ENCODE results near the gene FOXRED2. TPM values are rescaled to one million over a fixed set of nuclear protein-coding genes. Genes with fewer than 3 reads are reported as not detected.

FOXRED2 gene
- total RNA-seq, 1 experiment from 2014 or later = 220 TPM

DNA sequence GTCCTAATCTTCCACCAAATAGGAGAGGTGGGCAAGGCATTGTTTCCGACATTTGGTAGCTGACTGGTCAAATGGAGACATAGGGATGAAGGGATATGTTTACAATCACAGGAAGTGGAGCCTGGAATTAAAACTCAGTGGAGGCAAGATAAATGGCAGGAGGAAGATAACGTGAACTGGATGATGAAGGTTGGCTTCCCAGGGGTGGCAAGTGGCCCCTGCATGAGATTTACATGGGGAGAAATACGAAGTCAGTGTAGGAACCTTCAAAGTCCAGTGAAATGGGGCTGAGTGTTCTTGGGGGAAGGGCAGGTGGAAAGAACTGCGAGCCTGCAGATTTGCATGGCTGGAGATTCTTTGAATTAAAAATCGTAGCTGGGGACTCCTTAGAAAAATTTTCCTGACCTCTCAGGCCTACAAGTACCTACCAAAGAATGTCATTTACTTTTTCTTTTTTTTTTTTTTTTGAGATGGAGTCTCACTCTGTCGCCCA lies 724 bp upstream of the FOXRED2 start:
- BruUV-seq (replicated peaks) = TSS peak; percentile 82
- H3K4me3 ChIP-seq (ENCODE audit: low read depth, low read length) = peak overlapping the region; percentile 85
- peak overlapping the region; percentile 78 for H3K27ac Mint-ChIP-seq (ENCODE audit: unreplicated experiment)
- H3K4me1 ChIP-seq = peaks cover 22% of the 10 kb centered on the region
- H3K36me3 Mint-ChIP-seq (ENCODE audit: insufficient read depth, unreplicated experiment) = peaks cover 83% of the 10 kb centered on the region
- no peaks in the 10 kb centered on the region for H3K9me3 Mint-ChIP-seq (ENCODE audit: unreplicated experiment)
- no peaks in the 10 kb centered on the region for H3K27me3 Mint-ChIP-seq (ENCODE audit: insufficient read depth, unreplicated experiment)
- no peaks in the 10 kb centered on the region for H3K9me3 ChIP-seq
- CTCF ChIA-PET = no interaction called here
- intact Hi-C loops (cut with micrococcal nuclease; ENCODE audit: unreplicated experiment) = no loop called here
- TF ChIP-seq, protein P1, sequence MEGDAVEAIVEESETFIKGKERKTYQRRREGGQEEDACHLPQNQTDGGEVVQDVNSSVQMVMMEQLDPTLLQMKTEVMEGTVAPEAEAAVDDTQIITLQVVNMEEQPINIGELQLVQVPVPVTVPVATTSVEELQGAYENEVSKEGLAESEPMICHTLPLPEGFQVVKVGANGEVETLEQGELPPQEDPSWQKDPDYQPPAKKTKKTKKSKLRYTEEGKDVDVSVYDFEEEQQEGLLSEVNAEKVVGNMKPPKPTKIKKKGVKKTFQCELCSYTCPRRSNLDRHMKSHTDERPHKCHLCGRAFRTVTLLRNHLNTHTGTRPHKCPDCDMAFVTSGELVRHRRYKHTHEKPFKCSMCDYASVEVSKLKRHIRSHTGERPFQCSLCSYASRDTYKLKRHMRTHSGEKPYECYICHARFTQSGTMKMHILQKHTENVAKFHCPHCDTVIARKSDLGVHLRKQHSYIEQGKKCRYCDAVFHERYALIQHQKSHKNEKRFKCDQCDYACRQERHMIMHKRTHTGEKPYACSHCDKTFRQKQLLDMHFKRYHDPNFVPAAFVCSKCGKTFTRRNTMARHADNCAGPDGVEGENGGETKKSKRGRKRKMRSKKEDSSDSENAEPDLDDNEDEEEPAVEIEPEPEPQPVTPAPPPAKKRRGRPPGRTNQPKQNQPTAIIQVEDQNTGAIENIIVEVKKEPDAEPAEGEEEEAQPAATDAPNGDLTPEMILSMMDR (IDR thresholded peaks at IDR 0.05; ENCODE audit: insufficient read depth in 1 of 2, low read depth in 1 of 2, low read length in 1 of 2, severe bottlenecking in 1 of 2, unreplicated experiment in 1 of 2) = no peak
- peaks cover 15% of the 10 kb centered on the region for H3K4me1 Mint-ChIP-seq (ENCODE audit: low read depth, unreplicated experiment)
- no peak for DNase-seq
- peak overlapping the region; percentile 70 for H3K4me3 Mint-ChIP-seq (ENCODE audit: unreplicated experiment)
- POLR2A ChIA-PET = interaction anchor here (0.8 to 1.4 kb wide), 3 partner anchors 15 to 25 kb away, joined by 3 to 12 read pairs (median 3); partner anchors contain the start of gene EIF3D
- H3K27me3 ChIP-seq (replicated peaks; ENCODE audit: control insufficient read depth, insufficient read depth, low read length) = no peaks in the 10 kb centered on the region
- H3K36me3 ChIP-seq (ENCODE audit: control insufficient read depth, insufficient read depth, low read length) = peaks cover 11% of the 10 kb centered on the region

- H3K9me3 ChIP-seq = no peaks in the 10 kb centered on the region
- no peaks in the 10 kb centered on the region for H3K27me3 ChIP-seq (replicated peaks; ENCODE audit: control insufficient read depth, insufficient read depth, low read length)
- H3K27me3 Mint-ChIP-seq (ENCODE audit: insufficient read depth, unreplicated experiment) = no peaks in the 10 kb centered on the region
- H3K27ac Mint-ChIP-seq (ENCODE audit: unreplicated experiment) = peak overlapping the region; percentile 78
- H3K9me3 Mint-ChIP-seq (ENCODE audit: unreplicated experiment) = no peaks in the 10 kb centered on the region
- peak overlapping the region; percentile 70 for H3K4me3 Mint-ChIP-seq (ENCODE audit: unreplicated experiment)
- TF ChIP-seq, protein P1 (IDR thresholded peaks at IDR 0.05; ENCODE audit: insufficient read depth in 1 of 2, low read depth in 1 of 2, low read length in 1 of 2, severe bottlenecking in 1 of 2, unreplicated experiment in 1 of 2) = no peak
- H3K4me1 Mint-ChIP-seq (ENCODE audit: low read depth, unreplicated experiment) = peaks cover 8% of the 10 kb centered on the region
- BruUV-seq (replicated peaks) = no TSS peak
- CTCF ChIA-PET = no interaction called here
- POLR2A ChIA-PET = interaction anchor here (0.7 kb wide), 1 partner anchor 265 kb away, joined by 4 read pairs; no protein-coding TSS in a partner anchor
- intact Hi-C loops (cut with micrococcal nuclease; ENCODE audit: unreplicated experiment) = loop anchor here (2.0 kb wide), 1 partner anchor 23 kb away; no protein-coding TSS in a partner anchor
- peak overlapping the region; percentile 85 for H3K4me3 ChIP-seq (ENCODE audit: low read depth, low read length)
- peaks cover 22% of the 10 kb centered on the region for H3K4me1 ChIP-seq
- H3K36me3 ChIP-seq (ENCODE audit: control insufficient read depth, insufficient read depth, low read length) = peaks cover 9% of the 10 kb centered on the region
- peak; percentile 63 to 65 for DNase-seq
- peaks cover 83% of the 10 kb centered on the region for H3K36me3 Mint-ChIP-seq (ENCODE audit: insufficient read depth, unreplicated experiment)
Observed at GRCh38 chr22:36505998-36506635, 723 bp downstream of the FOXRED2 start.

DNA sequence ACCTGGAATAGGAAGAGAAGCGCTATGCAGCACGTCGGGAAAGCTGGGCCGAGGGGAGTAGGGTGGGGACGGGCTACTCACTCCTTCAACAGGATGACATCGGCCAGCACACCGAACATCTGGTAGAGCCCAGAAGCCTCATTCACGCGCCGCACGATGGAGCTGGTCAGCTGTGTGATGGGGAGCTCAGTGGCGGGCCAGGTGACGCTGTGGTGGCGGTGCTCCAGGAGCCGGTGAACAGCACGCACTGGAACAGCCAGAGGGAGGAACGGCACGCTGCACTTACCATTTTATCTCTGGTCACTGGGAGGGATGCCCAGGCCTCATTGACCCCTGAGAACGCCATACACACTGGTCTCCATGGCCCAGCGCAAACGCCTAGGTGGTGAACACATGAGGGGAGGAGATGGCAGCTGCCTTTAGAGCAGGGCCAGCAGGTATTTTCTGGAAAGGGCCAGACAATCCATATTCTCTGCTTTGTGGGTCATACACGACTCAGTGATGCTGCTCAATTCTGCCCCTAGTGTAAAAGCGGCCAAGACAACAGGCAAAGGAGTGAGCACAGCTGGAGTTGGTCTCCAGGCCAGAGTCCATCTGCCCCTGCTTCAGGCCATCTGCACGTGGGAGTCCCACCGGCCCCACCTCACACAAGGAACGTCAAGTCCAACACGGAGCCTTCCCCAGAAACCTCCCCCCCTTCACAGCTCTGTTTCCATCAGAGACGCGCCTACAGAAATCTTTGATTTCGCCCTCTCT lies 8.8 kb downstream of the FOXRED2 start:
- no peaks in the 10 kb centered on the region for H3K4me1 Mint-ChIP-seq (ENCODE audit: low read depth, unreplicated experiment)
- Histone ChIP-seq H3K4me3 (ENCODE audit: low read depth, low read length) (no peak overlapping the region), H3K9me3 (no peaks in the 10 kb centered on the region), H3K36me3 (ENCODE audit: control insufficient read depth, insufficient read depth, low read length) (peaks cover 8% of the 10 kb centered on the region), H3K4me1 (no peaks in the 10 kb centered on the region), H3K27me3 (replicated peaks; ENCODE audit: control insufficient read depth, insufficient read depth, low read length) (no peaks in the 10 kb centered on the region)
- H3K27me3 Mint-ChIP-seq (ENCODE audit: insufficient read depth, unreplicated experiment) = no peaks in the 10 kb centered on the region
- H3K9me3 Mint-ChIP-seq (ENCODE audit: unreplicated experiment) = no peaks in the 10 kb centered on the region
- peak in 1 of 2 experiments; percentile 24 for DNase-seq
- intact Hi-C loops (cut with micrococcal nuclease; ENCODE audit: unreplicated experiment) = no loop called here
- no peak overlapping the region for H3K4me3 Mint-ChIP-seq (ENCODE audit: unreplicated experiment)
- ChIA-PET CTCF (no interaction called here), POLR2A (no interaction called here)
- no TSS peak for BruUV-seq (replicated peaks)
- TF ChIP-seq, protein P1 (IDR thresholded peaks at IDR 0.05; ENCODE audit: insufficient read depth in 1 of 2, low read depth in 1 of 2, low read length in 1 of 2, severe bottlenecking in 1 of 2, unreplicated experiment in 1 of 2) = no peak
- H3K36me3 Mint-ChIP-seq (ENCODE audit: insufficient read depth, unreplicated experiment) = peaks cover 89% of the 10 kb centered on the region
- H3K27ac Mint-ChIP-seq (ENCODE audit: unreplicated experiment) = no peak overlapping the region

Data from Caco-2 (cell line).